GM12864 (cell line): Measurements from ENCODE around the gene NKX6-2.

ENCODE experiments used
- DNase-seq: peaks from one replicate; pipeline ENCODE4 v3.0.0-alpha.2; 2011; ENCODE audit warnings: low read depth
- H3K4me3 ChIP-seq: 2 replicates; pipeline ENCODE4 v1.5.1; 2011; ENCODE audit warnings: mild to moderate bottlenecking, low read depth, low read length, control low read depth
- CTCF ChIP-seq: IDR thresholded peaks from 2 replicates; pipeline ENCODE4 v1.5.1; 2011; ENCODE audit warnings: low read depth, mild to moderate bottlenecking, moderate library complexity, low read length, control low read depth, inconsistent platforms; ENCODE audit errors: missing control alignments

The NKX6-2 gene

GRCh38 chr10:132789659-132790148 lies 3.8 kb upstream of the NKX6-2 start:
- TF ChIP-seq CTCF = no peak
- no peak overlapping the region for H3K4me3 ChIP-seq

GRCh38 chr10:132788831-132789219 lies 2.9 kb upstream of the NKX6-2 start:
- TF ChIP-seq CTCF = no peak
- H3K4me3 ChIP-seq = no peak overlapping the region
- no peak for DNase-seq

More at GRCh38 chr10:132789659-132790148, 3.8 kb upstream of the NKX6-2 start:
- DNase-seq = no peak

GRCh38 chr10:132788180-132788830 lies 2.4 kb upstream of the NKX6-2 start:
- no peak overlapping the region for H3K4me3 ChIP-seq
- no peak for DNase-seq
- no peak for TF ChIP-seq CTCF

GRCh38 chr10:132787495-132788179 lies 1.7 kb upstream of the NKX6-2 start:
- no peak overlapping the region for H3K4me3 ChIP-seq
- no peak for DNase-seq
- no peak for TF ChIP-seq CTCF

GRCh38 chr10:132786884-132787494 lies 1.0 kb upstream of the NKX6-2 start:
- DNase-seq = no peak
- TF ChIP-seq CTCF = no peak
- H3K4me3 ChIP-seq = no peak overlapping the region

GRCh38 chr10:132786476-132786883 lies 533 bp upstream of the NKX6-2 start:
- no peak for DNase-seq
- no peak for TF ChIP-seq CTCF
- H3K4me3 ChIP-seq = no peak overlapping the region
